SKM-1 (cell line): ENCODE measurements around the gene PCNT.
"Not testable (repeated sequence)": the region's sequence is repeated elsewhere in the genome, so short reads cannot be mapped to it uniquely, and the experiment has no call there.

ENCODE experiments used
- DNase-seq: peaks from one replicate; lab custom pipeline; 2025; ENCODE audit not compliant: unreplicated experiment; lab: John Stamatoyannopoulos, UW

PCNT gene

GRCh38 chr21:46401186-46401910, 77.4 kb downstream of the PCNT start:
- DNase-seq: no peak

DNA sequence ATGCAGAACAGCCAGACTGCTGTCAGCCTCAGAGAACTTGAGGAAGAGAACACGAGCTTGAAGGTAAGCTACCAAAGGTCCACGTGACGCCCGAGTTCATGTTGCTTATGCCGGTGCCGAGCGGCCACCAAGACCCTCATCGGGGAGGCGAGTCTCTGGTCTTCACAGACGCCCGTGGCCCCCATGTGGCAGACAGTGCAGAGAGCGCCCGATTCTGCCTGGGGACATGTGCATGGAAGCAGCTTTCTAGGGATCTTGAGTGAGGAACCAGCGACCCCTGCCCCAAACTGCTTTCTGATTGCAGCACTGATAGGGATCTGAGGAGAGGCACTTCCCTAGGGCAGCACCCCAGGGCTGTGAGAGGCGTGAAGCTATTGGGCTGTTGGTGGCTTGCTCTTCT, 78.5 kb downstream of the PCNT start:
- no peak for DNase-seq

DNA sequence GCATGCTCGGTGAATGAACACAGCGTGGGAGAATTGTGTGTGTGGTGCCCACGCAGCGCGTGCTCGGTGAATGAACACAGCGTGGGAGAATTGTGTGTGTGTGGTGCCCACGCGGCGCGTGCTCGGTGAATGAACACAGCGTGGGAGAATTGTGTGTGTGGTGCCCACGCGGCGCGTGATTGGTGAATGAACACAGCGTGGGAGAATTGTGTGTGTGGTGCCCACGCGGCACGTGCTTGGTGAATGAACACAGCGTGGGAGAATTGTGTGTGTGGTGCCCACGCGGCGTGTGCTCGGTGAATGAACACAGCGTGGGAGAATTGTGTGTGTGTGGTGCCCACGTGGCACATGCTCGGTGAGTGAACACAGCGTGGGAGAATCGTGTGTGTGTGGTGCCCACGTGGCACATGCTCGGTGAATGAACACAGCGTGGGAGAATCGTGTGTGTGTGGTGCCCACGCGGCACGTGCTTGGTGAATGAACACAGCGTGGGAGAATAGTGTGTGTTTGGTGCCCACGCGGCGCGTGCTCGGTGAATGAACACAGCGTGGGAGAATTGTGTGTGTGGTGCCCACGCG, 79.4 kb downstream of the PCNT start:
- DNase-seq: not testable (repeated sequence)

DNA sequence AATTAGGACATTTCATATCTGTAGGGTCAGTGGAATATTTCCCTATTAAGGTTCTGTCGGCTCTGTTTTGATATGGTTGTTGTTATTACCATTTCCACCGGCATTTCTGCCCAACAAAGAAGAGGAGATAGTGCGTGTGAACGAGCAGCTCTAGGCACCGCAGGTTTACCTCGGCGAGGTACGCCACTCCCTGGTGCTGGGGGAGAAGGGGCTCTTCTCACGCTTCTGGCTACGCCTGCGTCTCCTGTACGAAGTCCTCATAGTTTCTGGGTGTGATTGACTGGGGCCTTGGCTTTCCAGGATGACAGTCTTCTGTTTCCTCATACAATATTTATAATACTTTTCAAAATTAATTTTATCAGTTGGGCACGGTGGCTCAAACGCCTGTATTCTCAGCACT, 80.3 kb downstream of the PCNT start:
- DNase-seq: no peak

- DNase-seq: no peak
Observed at GRCh38 chr21:46406001-46406400, 82.0 kb downstream of the PCNT start.

- DNase-seq: no peak
Observed at GRCh38 chr21:46409641-46410406, 85.9 kb downstream of the PCNT start.

DNA sequence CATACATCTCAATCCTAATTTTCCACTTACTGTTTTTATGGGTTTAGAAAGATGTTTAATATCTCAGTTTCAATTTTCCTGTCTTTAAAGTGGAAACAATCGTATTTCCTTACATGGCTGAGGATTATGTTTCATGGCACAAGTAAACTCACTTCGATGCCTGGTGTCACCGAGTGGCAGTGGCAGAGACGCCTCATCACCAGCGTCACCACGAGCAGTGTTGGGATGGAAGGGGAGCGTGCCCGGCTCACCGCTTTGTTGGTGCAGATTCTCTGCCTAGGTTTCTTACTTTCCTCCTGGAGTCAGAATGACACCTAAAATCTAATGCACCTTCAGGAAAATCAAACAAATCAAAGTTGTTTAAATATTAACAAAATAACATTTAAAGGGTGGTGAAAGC, 86.6 kb downstream of the PCNT start:
- DNase-seq: no peak

GRCh38 chr21:46411236-46411635, 87.3 kb downstream of the PCNT start:
- DNase-seq: no peak

DNA sequence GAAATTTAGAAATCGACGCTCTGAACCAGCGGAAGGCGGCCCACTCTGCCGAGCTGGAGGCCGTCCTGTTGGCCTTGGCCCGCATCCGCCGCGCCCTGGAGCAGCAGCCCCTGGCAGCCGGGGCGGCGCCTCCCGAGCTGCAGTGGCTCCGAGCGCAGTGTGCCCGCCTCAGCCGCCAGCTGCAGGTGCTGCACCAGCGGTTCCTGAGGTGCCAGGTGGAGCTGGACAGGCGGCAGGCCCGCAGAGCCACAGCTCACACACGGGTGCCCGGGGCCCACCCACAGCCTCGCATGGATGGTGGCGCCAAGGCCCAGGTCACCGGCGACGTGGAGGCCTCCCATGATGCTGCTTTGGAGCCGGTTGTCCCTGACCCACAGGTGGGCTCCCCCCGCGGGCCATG, 87.7 kb downstream of the PCNT start:
- no peak for DNase-seq

GRCh38 chr21:46412521-46413364, 88.8 kb downstream of the PCNT start:
- no peak for DNase-seq

- no peak for DNase-seq
Observed at GRCh38 chr21:46413365-46413696, 89.4 kb downstream of the PCNT start.

DNA sequence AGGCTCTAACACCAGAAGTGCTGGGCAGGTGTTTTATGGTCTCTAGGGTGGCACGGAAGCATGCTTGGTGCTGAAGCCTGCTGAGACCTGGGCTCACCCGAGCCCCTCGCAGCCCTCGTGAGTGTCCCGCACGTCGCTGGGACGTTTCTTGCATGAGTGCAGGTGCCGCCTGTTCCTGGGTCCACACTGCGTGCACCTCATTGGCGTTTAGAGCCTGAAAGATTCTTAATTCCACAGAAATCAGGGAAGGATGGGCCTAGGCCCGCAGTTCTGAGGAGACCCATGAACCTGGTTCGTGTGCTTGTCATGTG, 91.0 kb downstream of the PCNT start:
- DNase-seq: no peak

DNA sequence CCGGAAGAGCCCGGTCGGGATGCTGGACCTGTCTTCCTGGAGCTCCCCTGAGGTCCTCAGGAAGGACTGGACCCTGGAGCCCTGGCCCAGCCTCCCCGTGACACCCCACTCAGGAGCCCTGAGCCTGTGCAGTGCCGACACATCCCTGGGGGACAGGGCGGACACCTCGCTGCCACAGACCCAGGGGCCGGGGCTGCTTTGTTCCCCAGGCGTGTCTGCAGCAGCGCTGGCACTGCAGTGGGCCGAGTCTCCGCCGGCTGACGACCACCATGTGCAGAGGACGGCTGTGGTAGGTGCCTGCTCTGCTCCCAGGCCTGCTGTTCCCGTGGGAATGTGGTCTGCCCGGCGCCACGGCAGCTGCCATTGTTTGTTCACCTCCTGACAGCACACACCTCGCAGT, 92.6 kb downstream of the PCNT start:
- DNase-seq: no peak

DNA sequence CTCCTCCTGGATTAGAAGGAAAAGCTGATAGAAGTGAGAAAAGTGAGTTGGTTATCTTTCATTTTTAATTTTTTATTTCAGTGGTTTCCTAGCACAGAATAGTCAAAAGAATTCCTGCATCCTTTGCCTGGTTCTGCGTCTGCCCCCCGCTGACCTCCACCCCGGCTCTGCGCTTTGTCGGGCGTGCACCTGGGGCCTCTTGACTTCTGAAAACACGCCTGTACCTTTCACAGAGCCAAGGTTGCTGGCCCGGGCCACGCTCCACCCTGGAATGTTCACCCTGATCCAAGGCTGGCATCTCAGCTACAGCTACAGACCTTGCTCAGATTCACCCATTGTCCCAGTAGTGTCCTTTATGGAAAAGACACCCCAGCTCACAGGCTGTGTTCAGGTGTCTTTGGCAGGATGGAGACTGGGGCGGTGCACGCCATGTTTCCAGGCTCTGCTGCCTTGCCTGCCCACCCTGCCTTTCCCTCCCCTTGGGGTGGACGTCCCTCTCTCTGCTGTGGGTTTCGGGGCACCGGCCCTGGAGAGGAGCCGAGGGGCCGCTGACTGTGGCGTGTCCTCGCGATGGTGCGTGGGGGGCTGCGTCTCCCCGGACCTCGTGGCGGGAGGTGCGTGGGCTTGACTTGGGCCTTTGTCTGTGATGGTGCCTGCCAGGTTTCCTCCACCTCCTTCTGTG, 94.5 kb downstream of the PCNT start:
- DNase-seq: no peak

- DNase-seq: no peak
Observed at GRCh38 chr21:46420241-46421190, 96.6 kb downstream of the PCNT start.

DNA sequence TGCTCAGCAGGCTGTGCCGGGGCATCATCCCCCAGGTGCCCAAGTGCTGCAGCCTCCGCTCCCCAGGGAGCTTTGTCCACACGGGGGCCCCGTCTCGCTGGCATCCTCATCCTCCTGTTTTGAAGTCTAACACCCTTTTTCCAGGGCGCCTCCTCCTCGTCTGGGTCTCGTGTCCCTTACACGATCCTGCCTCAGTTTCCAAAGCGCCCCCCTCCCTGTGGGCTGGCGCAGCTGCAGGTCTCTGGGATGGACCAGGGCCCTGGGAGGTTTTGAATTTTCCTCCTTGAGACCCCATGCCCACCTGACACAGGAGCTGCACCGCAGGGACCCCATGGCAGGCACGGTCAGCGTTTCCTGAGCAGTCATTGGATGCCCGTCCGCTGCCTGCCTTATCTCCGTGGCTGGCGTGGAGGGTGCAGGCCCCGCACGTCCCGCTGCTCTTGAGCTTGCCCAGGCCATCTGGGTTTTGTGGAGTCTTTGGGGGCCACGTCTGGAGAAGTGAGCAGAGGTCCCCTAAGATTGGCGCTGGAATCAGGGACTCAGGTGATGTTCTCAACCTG, 97.3 kb downstream of the PCNT start:
- DNase-seq: no peak

DNA sequence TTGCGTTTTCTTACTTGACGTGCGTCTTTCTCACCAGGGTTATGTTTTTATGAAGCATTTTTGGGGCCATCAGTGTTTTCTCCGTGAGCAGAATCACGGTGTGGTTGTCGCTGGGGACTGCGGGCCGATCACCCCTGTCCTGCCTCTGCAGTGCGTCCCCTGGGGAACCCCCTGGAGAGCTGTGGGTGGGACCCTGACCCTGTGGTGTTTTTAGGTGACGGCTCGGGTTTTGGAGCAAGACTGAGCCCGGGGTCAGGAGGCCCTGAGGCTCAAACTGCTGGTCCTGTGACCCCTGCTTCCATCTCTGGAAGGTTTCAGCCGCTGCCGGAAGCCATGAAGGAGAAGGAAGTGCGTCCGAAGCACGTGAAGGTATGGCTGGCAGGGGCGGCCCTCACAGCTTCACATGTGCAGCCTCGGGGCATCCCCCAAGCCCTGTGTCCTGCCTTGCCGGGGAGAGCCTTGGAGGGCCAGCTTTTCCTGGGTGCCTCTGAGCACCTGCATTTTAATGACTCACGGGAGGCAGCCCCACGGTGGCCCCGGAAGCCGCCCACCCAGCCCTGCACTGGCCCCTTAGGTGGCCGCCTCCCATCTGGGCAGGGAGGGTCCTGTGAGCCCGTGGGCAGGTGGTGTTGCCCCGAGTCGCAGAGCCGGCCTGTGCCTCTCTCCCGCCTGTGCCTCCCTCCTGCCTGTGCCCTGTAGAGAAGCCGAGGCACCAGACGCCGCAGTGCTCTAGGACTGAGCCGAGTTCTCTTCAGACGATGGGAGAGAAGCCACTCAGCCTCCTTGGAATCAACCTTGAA, 98.0 kb downstream of the PCNT start:
- no peak for DNase-seq

DNA sequence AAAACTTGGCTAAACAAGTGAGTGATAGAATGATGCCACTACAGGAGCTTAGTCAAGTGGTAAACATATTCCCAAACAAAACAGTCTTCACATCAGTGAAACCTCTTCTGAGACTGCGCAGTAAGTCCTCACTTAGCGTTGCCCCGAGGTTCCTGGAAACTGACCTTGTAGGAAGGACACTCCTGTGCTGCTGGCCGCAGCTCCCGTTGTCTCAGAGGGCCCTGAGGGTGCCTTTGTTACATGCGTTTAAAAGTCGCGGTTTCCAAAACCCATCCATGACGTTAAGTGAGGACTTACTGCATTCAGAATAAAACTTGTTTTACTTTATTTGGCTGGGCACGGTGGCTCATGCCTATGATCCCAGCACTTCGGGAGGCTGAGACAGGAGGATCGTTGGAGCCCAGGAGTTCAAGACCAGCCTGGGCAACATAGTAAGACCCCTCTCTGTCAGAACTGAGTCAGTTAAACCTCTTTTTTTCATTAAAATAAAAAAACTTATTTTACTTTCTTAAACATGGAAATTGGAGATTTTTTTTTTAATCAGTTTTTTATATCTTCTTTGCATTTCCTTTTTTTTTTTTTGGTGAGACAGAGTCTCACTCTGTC, 98.8 kb downstream of the PCNT start:
- no peak for DNase-seq
